GM10248 (cell line): ENCODE data around the gene PLOD2.

Experiments used
- CTCF ChIA-PET: fragments of 300-600 bp; sonication (Branson Sonifier 250); formaldehyde crosslinking; extraction: SDS; loops from one replicate; lab custom pipeline; 2021; ENCODE audit warnings: antibody characterized with exemption; lab: Yijun Ruan, JAX
- POLR2A ChIA-PET: fragments of 350-650 bp; sonication (Branson Sonifier 250); formaldehyde crosslinking; extraction: SDS; loops from one replicate; lab custom pipeline; 2020; ENCODE audit warnings: antibody characterized with exemption; lab: Yijun Ruan, JAX
- DNase-seq: peaks from one replicate; pipeline ENCODE4 v3.0.0; 2012; ENCODE audit errors: extremely low spot score
- CTCF ChIP-seq: IDR thresholded peaks from 2 replicates; pipeline ENCODE4 v1.5.1; 2012; ENCODE audit warnings: mild to moderate bottlenecking, low read depth; ENCODE audit errors: extremely low read depth, missing control alignments, control extremely low read depth

The PLOD2 gene

GRCh38 chr3:146154316-146154715 is 6.7 kb downstream of the PLOD2 start:
- POLR2A ChIA-PET = no interaction called here
- TF ChIP-seq CTCF = no peak
- CTCF ChIA-PET = interaction anchor here (1.0 kb wide), 2 partner anchors 35 to 89 kb away, joined by 3 read pairs; no protein-coding TSS in a partner anchor
- no peak for DNase-seq

- DNase-seq = no peak
- ChIA-PET POLR2A (no interaction called here), CTCF (no interaction called here)
- TF ChIP-seq CTCF = no peak
Measured at GRCh38 chr3:146153429-146153828, 7.6 kb downstream of the PLOD2 start.

GRCh38 chr3:146152834-146153233 is 8.2 kb downstream of the PLOD2 start:
- no peak for TF ChIP-seq CTCF
- DNase-seq = no peak
- CTCF ChIA-PET = no interaction called here
- POLR2A ChIA-PET = no interaction called here

GRCh38 chr3:146148468-146148931 is 12.5 kb downstream of the PLOD2 start:
- TF ChIP-seq CTCF = no peak
- CTCF ChIA-PET = no interaction called here
- DNase-seq = no peak
- POLR2A ChIA-PET = no interaction called here

- no peak for DNase-seq
- TF ChIP-seq CTCF = no peak
- CTCF ChIA-PET = interaction anchor here (1.5 to 1.9 kb wide), 2 partner anchors 10 to 18 kb away, joined by 5 read pairs; no protein-coding TSS in a partner anchor
- POLR2A ChIA-PET = no interaction called here
Measured at GRCh38 chr3:146145642-146146041, 15.3 kb downstream of the PLOD2 start.

- DNase-seq = no peak
- CTCF ChIA-PET = interaction anchor here (1.2 to 1.5 kb wide), 2 partner anchors 17 to 41 kb away, joined by 3 to 4 read pairs; no protein-coding TSS in a partner anchor
- POLR2A ChIA-PET = no interaction called here
- no peak for TF ChIP-seq CTCF
Measured at GRCh38 chr3:146142757-146143156, 18.2 kb downstream of the PLOD2 start.
